NT2/D1 (cell line): ENCODE measurements around the gene BMP8B.

Source experiments
- YY1 ChIP-seq: IDR thresholded peaks from 2 replicates; pipeline ENCODE4 v1.6.1; 2011; ENCODE audit not compliant: insufficient read length, insufficient read depth
- ZNF274 ChIP-seq: IDR thresholded peaks from 2 replicates; pipeline ENCODE4 v1.6.1; 2011; ENCODE audit warnings: mild to moderate bottlenecking, low read depth, low read length

DNA sequence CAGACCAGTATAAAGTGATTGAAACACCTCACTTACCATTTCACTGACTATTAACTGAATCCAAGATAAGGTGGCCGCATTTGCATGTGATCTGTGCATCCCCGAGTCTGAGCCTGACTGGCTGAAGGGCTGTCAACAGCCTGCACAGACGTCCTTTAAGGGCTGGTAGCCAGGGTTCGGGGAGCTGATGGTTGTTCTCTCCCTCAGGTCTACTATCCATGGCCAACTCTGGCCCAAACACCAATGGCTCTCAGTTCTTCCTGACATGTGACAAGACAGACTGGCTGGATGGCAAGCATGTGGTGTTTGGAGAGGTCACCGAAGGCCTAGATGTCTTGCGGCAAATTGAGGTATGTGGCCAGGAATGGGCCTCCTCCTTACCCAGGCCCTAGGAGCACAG lies 36.0 kb downstream of the BMP8B start:
- no peak for TF ChIP-seq ZNF274
- TF ChIP-seq YY1: no peak
